ENCODE measurements around the gene ALKBH3. TPM values are rescaled to one million over a fixed set of nuclear protein-coding genes. Genes with fewer than 3 reads are reported as not detected.

The ALKBH3 gene
- total RNA-seq, 1 experiment from 2014 or later, result 36.7 TPM

DNA sequence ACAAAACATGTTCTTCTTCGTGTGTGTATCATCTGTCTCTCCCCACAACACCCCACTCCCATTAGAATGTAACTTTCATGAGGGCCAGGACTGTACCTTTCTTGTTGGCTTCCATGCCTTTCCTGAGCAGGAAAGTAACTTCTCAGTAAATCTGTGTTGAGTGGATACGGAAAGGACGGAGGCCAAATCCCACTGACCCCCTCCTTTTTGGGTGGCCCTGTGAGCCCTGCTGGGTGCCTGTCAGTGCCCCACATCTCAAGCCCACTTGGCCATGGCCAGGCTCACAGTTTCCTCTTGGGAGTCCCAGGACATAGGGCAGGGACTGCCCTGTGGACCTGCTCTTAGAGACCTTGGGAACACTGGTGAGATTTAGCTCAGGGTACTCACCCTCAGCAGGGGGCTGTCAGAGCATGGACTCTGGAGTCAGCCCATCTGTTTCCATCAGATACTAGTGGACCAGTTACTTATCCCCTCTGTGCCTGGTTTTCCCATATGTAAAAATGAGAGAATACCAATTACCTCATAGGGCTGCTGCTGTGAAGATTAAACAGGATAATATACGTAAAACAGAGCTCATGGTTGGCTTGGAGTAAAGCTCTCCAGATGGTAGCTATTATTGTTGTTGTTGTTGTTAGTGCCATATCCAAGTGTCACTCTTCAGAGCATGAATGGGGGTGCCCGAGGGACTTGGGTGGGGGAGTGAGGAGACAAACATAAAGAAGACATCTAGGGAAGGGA is 60.8 kb downstream of the ALKBH3 start:
- intact Hi-C loops (cut with micrococcal nuclease), result no loop called here
- H4K20me1 ChIP-seq (ENCODE audit: insufficient read depth), result no peaks in the 10 kb centered on the region
- RAD21 ChIA-PET (ENCODE audit: low non-redundant PET in 1 of 2, low total read pairs in 2 of 2, uncharacterized antibody in 2 of 2, unreplicated experiment in 2 of 2), result no interaction called here
- POLR2A ChIA-PET, result no interaction called here
- no peak overlapping the region for H3K4me2 ChIP-seq (ENCODE audit: low read length)
- no peak for ATAC-seq
- no peaks in the 10 kb centered on the region for H3K9me2 ChIP-seq (ENCODE audit: insufficient read depth)
- no TSS peak for BruUV-seq (replicated peaks)
- H3K27me3 ChIP-seq (ENCODE audit: insufficient read depth, low read length), result no peaks in the 10 kb centered on the region
- no peak for DNase-seq (ENCODE audit: low read depth, low spot score)
- no peak overlapping the region for H3K4me3 ChIP-seq (replicated peaks in 1 of 2; ENCODE audit: low read depth in 1 of 2, low read length in 2 of 2)
- H3K9me3 ChIP-seq (ENCODE audit: control insufficient read depth in 1 of 2, insufficient read depth in 1 of 2, low read depth in 1 of 2, low read length in 2 of 2), result no peaks in the 10 kb centered on the region
- H2AFZ ChIP-seq (ENCODE audit: low read depth, low read length, poor library complexity, severe bottlenecking), result no peak overlapping the region
- H3K79me2 ChIP-seq (ENCODE audit: insufficient read depth, low read length), result no peaks in the 10 kb centered on the region
- no peak overlapping the region for H3K27ac ChIP-seq (ENCODE audit: low read depth, low read length)
- CTCF ChIA-PET, result interaction anchor here (1.0 kb wide), 1 partner anchor 52 kb away, joined by 3 read pairs; no protein-coding TSS in a partner anchor
- H3K4me1 ChIP-seq (ENCODE audit: control insufficient read depth in 1 of 2, insufficient read depth in 2 of 2, low read length in 2 of 2), result peaks cover 12 to 31% of the 10 kb centered on the region in 2 experiments
- TF ChIP-seq EGR1 (IDR thresholded peaks at IDR 0.05; ENCODE audit: low read depth), result no peak
- TF ChIP-seq CBX3 (IDR thresholded peaks at IDR 0.05; ENCODE audit: low read depth), result no peak
- TF ChIP-seq, protein P1, sequence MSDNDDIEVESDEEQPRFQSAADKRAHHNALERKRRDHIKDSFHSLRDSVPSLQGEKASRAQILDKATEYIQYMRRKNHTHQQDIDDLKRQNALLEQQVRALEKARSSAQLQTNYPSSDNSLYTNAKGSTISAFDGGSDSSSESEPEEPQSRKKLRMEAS (IDR thresholded peaks at IDR 0.05), result no peak
- no peak for TF ChIP-seq JUND (IDR thresholded peaks at IDR 0.05)
- no peak for TF ChIP-seq EZH2 (IDR thresholded peaks at IDR 0.05)
- TF ChIP-seq, protein P2, sequence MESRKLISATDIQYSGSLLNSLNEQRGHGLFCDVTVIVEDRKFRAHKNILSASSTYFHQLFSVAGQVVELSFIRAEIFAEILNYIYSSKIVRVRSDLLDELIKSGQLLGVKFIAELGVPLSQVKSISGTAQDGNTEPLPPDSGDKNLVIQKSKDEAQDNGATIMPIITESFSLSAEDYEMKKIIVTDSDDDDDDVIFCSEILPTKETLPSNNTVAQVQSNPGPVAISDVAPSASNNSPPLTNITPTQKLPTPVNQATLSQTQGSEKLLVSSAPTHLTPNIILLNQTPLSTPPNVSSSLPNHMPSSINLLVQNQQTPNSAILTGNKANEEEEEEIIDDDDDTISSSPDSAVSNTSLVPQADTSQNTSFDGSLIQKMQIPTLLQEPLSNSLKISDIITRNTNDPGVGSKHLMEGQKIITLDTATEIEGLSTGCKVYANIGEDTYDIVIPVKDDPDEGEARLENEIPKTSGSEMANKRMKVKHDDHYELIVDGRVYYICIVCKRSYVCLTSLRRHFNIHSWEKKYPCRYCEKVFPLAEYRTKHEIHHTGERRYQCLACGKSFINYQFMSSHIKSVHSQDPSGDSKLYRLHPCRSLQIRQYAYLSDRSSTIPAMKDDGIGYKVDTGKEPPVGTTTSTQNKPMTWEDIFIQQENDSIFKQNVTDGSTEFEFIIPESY (IDR thresholded peaks at IDR 0.05; ENCODE audit: extremely low read depth, insufficient replicate concordance, low read length), result no peak
- TF ChIP-seq, protein P3, sequence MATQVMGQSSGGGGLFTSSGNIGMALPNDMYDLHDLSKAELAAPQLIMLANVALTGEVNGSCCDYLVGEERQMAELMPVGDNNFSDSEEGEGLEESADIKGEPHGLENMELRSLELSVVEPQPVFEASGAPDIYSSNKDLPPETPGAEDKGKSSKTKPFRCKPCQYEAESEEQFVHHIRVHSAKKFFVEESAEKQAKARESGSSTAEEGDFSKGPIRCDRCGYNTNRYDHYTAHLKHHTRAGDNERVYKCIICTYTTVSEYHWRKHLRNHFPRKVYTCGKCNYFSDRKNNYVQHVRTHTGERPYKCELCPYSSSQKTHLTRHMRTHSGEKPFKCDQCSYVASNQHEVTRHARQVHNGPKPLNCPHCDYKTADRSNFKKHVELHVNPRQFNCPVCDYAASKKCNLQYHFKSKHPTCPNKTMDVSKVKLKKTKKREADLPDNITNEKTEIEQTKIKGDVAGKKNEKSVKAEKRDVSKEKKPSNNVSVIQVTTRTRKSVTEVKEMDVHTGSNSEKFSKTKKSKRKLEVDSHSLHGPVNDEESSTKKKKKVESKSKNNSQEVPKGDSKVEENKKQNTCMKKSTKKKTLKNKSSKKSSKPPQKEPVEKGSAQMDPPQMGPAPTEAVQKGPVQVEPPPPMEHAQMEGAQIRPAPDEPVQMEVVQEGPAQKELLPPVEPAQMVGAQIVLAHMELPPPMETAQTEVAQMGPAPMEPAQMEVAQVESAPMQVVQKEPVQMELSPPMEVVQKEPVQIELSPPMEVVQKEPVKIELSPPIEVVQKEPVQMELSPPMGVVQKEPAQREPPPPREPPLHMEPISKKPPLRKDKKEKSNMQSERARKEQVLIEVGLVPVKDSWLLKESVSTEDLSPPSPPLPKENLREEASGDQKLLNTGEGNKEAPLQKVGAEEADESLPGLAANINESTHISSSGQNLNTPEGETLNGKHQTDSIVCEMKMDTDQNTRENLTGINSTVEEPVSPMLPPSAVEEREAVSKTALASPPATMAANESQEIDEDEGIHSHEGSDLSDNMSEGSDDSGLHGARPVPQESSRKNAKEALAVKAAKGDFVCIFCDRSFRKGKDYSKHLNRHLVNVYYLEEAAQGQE (IDR thresholded peaks at IDR 0.05; ENCODE audit: low read depth), result no peak
- no peak for TF ChIP-seq POLR2AphosphoS5 (IDR thresholded peaks at IDR 0.05; ENCODE audit: low read depth, low read length)
- no peak for TF ChIP-seq CEBPB (IDR thresholded peaks at IDR 0.05; ENCODE audit: low read depth)
- TF ChIP-seq EZH2phosphoT487 (IDR thresholded peaks at IDR 0.05; ENCODE audit: borderline replicate concordance), result no peak
- TF ChIP-seq TCF7L2 (IDR thresholded peaks at IDR 0.05; ENCODE audit: borderline replicate concordance, extremely low read depth, insufficient read depth, insufficient read length), result no peak
- TF ChIP-seq, protein P4, sequence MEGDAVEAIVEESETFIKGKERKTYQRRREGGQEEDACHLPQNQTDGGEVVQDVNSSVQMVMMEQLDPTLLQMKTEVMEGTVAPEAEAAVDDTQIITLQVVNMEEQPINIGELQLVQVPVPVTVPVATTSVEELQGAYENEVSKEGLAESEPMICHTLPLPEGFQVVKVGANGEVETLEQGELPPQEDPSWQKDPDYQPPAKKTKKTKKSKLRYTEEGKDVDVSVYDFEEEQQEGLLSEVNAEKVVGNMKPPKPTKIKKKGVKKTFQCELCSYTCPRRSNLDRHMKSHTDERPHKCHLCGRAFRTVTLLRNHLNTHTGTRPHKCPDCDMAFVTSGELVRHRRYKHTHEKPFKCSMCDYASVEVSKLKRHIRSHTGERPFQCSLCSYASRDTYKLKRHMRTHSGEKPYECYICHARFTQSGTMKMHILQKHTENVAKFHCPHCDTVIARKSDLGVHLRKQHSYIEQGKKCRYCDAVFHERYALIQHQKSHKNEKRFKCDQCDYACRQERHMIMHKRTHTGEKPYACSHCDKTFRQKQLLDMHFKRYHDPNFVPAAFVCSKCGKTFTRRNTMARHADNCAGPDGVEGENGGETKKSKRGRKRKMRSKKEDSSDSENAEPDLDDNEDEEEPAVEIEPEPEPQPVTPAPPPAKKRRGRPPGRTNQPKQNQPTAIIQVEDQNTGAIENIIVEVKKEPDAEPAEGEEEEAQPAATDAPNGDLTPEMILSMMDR (IDR thresholded peaks at IDR 0.05 in 2 of 3, conservative IDR thresholded peaks at IDR 0.05 in 1 of 3; ENCODE audit: borderline replicate concordance in 1 of 3, insufficient read depth in 1 of 3, low read depth in 2 of 3, low read length in 2 of 3), result no peak
- TF ChIP-seq SRF (IDR thresholded peaks at IDR 0.05; ENCODE audit: low read depth), result no peak
- no peak for TF ChIP-seq RAD21 (IDR thresholded peaks at IDR 0.05; ENCODE audit: low read depth)
- TF ChIP-seq FOSL1 (IDR thresholded peaks at IDR 0.05; ENCODE audit: low read depth), result no peak
- no peak for TF ChIP-seq ZFX (IDR thresholded peaks at IDR 0.05)
- H3K9ac ChIP-seq (ENCODE audit: low read length), result no peak overlapping the region
- H3K36me3 ChIP-seq (ENCODE audit: control insufficient read depth in 1 of 2, insufficient read depth in 2 of 2, low read length in 2 of 2), result no peaks in the 10 kb centered on the region
